Osteoblast (primary cell): Measurements from ENCODE around the gene CROCC2. TPM values are rescaled to one million over a fixed set of nuclear protein-coding genes. Genes with fewer than 3 reads are reported as not detected.

Experiments used
- DNase-seq: peaks from one replicate; pipeline ENCODE4 v3.0.0; 2011; ENCODE audit warnings: low spot score, mixed read lengths; ENCODE audit not compliant: insufficient read length; ENCODE audit errors: missing footprints
- H2AFZ ChIP-seq: 2 replicates; pipeline ENCODE4 v1.6.0; 2011; ENCODE audit warnings: mild to moderate bottlenecking, low read length
- H3K27ac ChIP-seq: 2 replicates; pipeline ENCODE4 v1.5.1; 2011; ENCODE audit warnings: mild to moderate bottlenecking, low read depth, low read length, moderate library complexity
- H3K27me3 ChIP-seq: 2 replicates; pipeline ENCODE4 v1.6.0; 2012; ENCODE audit warnings: mild to moderate bottlenecking, control low read depth, inconsistent platforms, low read length, moderate library complexity; ENCODE audit not compliant: insufficient read depth
- H3K36me3 ChIP-seq: 2 replicates; pipeline ENCODE4 v1.5.1; 2011; ENCODE audit warnings: mild to moderate bottlenecking, low read length, control low read depth, moderate library complexity; ENCODE audit not compliant: insufficient read depth
- H3K4me1 ChIP-seq: 2 replicates; pipeline ENCODE4 v1.5.1; 2011; ENCODE audit warnings: mild to moderate bottlenecking, low read length, control low read depth, moderate library complexity; ENCODE audit not compliant: insufficient read depth
- H3K4me2 ChIP-seq: 2 replicates; pipeline ENCODE4 v1.6.0; 2011; ENCODE audit warnings: mild to moderate bottlenecking, low read length; ENCODE audit not compliant: insufficient read depth
- H3K4me3 ChIP-seq: fragments of 200-600 bp; sonication (generic); 3 replicates; pipeline ENCODE4 v1.5.1; 2012; ENCODE audit warnings: mild to moderate bottlenecking, low read length, inconsistent platforms; ENCODE audit not compliant: insufficient read depth
- H3K79me2 ChIP-seq: 2 replicates; pipeline ENCODE4 v1.6.0; 2012; ENCODE audit warnings: mild to moderate bottlenecking, low read length, control low read depth, inconsistent platforms; ENCODE audit not compliant: insufficient read depth
- H3K9me3 ChIP-seq: 2 replicates; pipeline ENCODE4 v1.5.1; 2011; ENCODE audit warnings: low read depth, low read length, control low read depth
- H4K20me1 ChIP-seq: 2 replicates; pipeline ENCODE4 v1.6.0; 2012; ENCODE audit warnings: mild to moderate bottlenecking, low read length, control low read depth; ENCODE audit not compliant: insufficient read depth
- total RNA-seq: library from RNA; depleted of rRNA; stranded (reverse); fragments of >200 nt; gene quantifications from 2 replicates; pipeline ENCODE4 v1.2.3, GENCODE V29; 2012
- TF ChIP-seq, protein P1 (sequence below): IDR thresholded peaks from 2 replicates; pipeline ENCODE4 v1.5.1; 2011; ENCODE audit warnings: mild to moderate bottlenecking, low read depth, low read length, moderate library complexity; ENCODE audit errors: extremely low read depth

CROCC2 gene
- total RNA-seq, 1 donor: under 0.01 TPM

DNA sequence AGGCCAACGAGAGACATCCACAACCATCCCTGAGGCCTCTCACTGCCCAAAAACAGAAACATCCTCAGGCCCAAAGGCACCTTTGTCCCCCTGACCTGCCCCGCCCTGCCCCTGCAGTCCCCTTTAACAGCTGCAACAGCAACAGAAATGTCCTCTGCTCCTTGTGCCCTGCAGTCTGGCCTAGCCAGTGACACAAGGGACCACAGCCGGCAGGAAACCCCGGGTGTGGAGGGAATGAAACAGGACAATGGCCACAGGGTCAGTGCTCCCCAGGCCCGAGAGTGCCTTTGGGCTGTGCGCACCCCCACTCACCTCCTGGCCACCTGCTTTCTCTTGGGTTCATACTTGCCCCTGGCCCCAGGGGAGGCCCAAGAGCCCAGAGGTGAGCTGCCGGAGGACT, 127.9 kb downstream of the CROCC2 start:
- Histone ChIP-seq H3K9me3 (no peaks in the 10 kb centered on the region), H3K27me3 (no peaks in the 10 kb centered on the region), H3K27ac (no peak overlapping the region), H3K36me3 (peaks cover 16% of the 10 kb centered on the region), H4K20me1 (peaks cover 32% of the 10 kb centered on the region), H2AFZ (no peak overlapping the region), H3K79me2 (peaks cover under 1% of the 10 kb centered on the region), H3K4me3 (no peak overlapping the region), H3K4me2 (no peak overlapping the region), H3K4me1 (no peaks in the 10 kb centered on the region)
- DNase-seq: no peak
- TF ChIP-seq, protein P1, sequence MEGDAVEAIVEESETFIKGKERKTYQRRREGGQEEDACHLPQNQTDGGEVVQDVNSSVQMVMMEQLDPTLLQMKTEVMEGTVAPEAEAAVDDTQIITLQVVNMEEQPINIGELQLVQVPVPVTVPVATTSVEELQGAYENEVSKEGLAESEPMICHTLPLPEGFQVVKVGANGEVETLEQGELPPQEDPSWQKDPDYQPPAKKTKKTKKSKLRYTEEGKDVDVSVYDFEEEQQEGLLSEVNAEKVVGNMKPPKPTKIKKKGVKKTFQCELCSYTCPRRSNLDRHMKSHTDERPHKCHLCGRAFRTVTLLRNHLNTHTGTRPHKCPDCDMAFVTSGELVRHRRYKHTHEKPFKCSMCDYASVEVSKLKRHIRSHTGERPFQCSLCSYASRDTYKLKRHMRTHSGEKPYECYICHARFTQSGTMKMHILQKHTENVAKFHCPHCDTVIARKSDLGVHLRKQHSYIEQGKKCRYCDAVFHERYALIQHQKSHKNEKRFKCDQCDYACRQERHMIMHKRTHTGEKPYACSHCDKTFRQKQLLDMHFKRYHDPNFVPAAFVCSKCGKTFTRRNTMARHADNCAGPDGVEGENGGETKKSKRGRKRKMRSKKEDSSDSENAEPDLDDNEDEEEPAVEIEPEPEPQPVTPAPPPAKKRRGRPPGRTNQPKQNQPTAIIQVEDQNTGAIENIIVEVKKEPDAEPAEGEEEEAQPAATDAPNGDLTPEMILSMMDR: no peak

DNA sequence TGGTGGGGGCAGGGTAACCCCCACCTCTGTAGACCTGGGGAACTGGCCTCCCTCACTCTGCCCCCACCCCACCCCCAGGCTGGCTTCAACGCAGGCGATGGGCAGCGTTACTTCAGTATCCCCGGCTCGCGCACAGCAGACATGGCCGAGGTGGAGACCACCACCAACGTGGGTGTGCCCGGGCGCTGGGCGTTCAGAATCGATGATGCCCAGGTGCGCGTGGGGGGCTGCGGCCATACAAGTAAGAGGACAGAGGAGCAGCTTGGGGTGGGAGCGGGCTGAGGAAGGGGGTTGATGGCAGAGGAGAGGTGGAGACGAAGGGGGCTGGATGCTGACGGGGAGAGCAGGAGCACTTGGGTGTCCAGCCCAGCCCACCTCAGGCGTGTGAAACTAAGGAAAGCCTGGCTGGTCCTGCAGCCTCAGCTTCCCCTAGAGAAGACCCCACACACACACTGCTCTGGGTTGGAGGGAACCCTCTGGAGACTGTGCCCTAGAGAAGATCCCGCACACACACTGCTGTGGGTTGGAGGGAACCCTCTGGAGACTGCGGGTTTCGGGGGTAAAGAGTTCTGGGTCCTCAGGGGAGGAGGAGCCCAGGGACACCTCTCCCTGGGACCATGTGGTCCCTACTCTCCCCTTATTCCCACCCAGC, 128.5 kb downstream of the CROCC2 start:
- H2AFZ ChIP-seq: no peak overlapping the region
- no peaks in the 10 kb centered on the region for H3K79me2 ChIP-seq
- H3K27me3 ChIP-seq: no peaks in the 10 kb centered on the region
- peaks cover 29% of the 10 kb centered on the region for H4K20me1 ChIP-seq
- DNase-seq: no peak
- H3K9me3 ChIP-seq: no peaks in the 10 kb centered on the region
- TF ChIP-seq, protein P1: no peak
- no peak overlapping the region for H3K27ac ChIP-seq
- no peak overlapping the region for H3K4me2 ChIP-seq
- peaks cover 16% of the 10 kb centered on the region for H3K36me3 ChIP-seq
- H3K4me3 ChIP-seq: no peak overlapping the region
- H3K4me1 ChIP-seq: no peaks in the 10 kb centered on the region

DNA sequence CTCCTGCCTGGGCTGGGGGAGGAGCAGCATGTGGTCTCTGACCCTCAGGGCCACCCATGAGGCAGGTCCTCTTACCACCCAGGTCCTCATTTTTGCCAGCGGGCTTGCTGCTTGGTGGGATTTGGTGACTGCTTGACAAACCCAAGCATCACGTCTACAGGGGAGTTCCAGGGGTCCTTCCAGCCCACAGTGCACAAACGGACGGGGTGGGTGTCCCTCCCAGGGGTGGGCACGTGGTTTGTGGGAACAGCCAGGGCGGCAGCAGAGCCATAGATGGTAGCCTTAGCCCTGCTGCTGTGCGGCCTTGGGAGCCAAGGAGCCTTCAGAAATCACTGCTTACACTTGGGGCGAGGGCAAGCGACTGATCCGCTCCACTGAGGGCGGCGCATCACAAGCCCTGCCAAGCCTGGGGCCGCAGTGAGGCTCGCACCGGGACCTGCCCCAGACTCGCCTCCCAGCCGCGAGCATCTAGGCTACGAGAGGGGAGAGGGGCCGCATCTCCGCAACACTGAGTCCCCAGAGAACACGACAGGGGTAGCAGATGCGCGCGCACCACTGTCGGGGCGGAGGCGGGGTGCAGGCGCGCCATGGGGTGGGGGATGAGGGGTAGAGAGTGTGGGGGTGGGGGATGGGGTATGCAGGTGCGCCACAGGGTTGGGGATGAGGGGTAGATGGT, 129.1 kb downstream of the CROCC2 start:
- Histone ChIP-seq H3K36me3 (peaks cover 18% of the 10 kb centered on the region), H3K27ac (no peak overlapping the region), H4K20me1 (peaks cover 31% of the 10 kb centered on the region), H2AFZ (no peak overlapping the region), H3K27me3 (no peaks in the 10 kb centered on the region), H3K79me2 (no peaks in the 10 kb centered on the region), H3K9me3 (no peaks in the 10 kb centered on the region), H3K4me2 (no peak overlapping the region), H3K4me1 (no peaks in the 10 kb centered on the region), H3K4me3 (no peak overlapping the region)
- TF ChIP-seq, protein P1: no peak
- no peak for DNase-seq

DNA sequence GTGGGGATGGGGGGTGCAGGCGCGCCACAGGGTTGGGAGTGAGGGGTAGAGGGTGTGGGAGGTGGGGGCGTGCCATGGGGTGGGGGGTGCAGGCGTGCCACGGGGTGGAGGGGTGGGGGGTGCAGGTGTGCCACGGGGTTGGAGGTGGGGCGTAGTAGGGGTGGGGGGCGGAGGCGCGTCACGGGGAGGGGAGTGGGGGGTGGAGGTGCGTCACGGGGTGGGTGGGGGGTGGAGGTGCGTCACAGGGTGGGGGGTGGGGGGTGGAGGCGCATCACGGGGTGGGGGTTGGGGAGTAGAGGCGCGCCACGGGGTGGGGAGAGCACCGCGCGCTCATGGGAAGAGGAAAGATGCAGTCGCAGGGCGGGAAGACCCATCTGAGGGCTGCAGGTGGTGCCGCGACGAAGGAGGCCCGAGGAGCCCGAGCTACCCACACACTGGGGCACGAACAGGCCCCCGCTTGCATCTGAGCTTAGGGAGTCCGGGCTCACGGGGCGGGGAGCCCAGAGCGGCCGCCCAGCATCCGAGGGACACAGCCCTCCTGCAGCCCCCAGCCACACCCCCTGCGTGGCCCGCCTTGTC, 129.8 kb downstream of the CROCC2 start:
- Histone ChIP-seq H3K4me1 (no peaks in the 10 kb centered on the region), H3K79me2 (no peaks in the 10 kb centered on the region), H3K4me3 (no peak overlapping the region), H3K36me3 (peaks cover 21% of the 10 kb centered on the region), H3K27me3 (no peaks in the 10 kb centered on the region), H3K27ac (no peak overlapping the region), H3K9me3 (no peaks in the 10 kb centered on the region), H4K20me1 (peaks cover 24% of the 10 kb centered on the region), H3K4me2 (no peak overlapping the region), H2AFZ (no peak overlapping the region)
- no peak for DNase-seq
- TF ChIP-seq, protein P1: no peak
